A549 (cell line): ENCODE measurements around the gene KEL. TPM values are rescaled to one million over a fixed set of nuclear protein-coding genes. Genes with fewer than 3 reads are reported as not detected.

ENCODE experiments used
- ATAC-seq, 2 experiments: fragments of 200-7000 bp in 1 of 2; fragments of >200 bp in 1 of 2; cut with Nextera tagmentation in 1 of 2; cut with Tn5 transposase in 1 of 2; 3 replicates each; pipeline versions ENCODE4 v1.8.0 to v1.9.1; 2018 to 2020; ENCODE audit warnings: mild to moderate bottlenecking in 1 of 2, moderate library complexity in 1 of 2
- CTCF ChIA-PET: fragments of 300-600 bp; sonication (Branson Sonifier 250); formaldehyde crosslinking; extraction: SDS; loops from one replicate; lab custom pipeline; 2021; ENCODE audit warnings: antibody characterized with exemption, inconsistent platforms; lab: Yijun Ruan, JAX
- POLR2A ChIA-PET: fragments of 350-600 bp; formaldehyde crosslinking; extraction: SDS; loops from one replicate; lab custom pipeline; 2021; ENCODE audit warnings: antibody characterized with exemption, inconsistent platforms; lab: Yijun Ruan, JAX
- DNase-seq, 2 experiments: peaks; one replicate each; pipeline versions ENCODE4 v3.0.0 to v3.0.0-alpha.2; 2011 to 2016; ENCODE audit warnings: low read depth in 1 of 2, low spot score in 1 of 2
- FAIRE-seq: peaks from 2 replicates; lab custom pipeline; 2011; peaks lifted over from hg19 to GRCh38; lab: Jason Lieb, UNC
- H3K27ac ChIP-seq, 2 experiments: fragments of >200 bp; sonication (Bioruptor Twin); formaldehyde crosslinking; 3 replicates each; pipeline ENCODE4 v1.5.1; 2016 to 2017
- H3K4me1 ChIP-seq: fragments of >200 bp; sonication (Bioruptor Twin); formaldehyde crosslinking; 3 replicates; pipeline ENCODE4 v1.6.1; 2016
- H3K4me2 ChIP-seq: fragments of >200 bp; sonication (Bioruptor Twin); formaldehyde crosslinking; 3 replicates; pipeline ENCODE4 v1.6.1; 2016
- H3K4me3 ChIP-seq: fragments of >200 bp; sonication (Bioruptor Twin); formaldehyde crosslinking; 3 replicates; pipeline ENCODE4 v1.5.1; 2016
- H3K9me3 ChIP-seq: fragments of >200 bp; sonication (Bioruptor Twin); formaldehyde crosslinking; 3 replicates; pipeline ENCODE4 v1.6.1; 2016
- ATOH8 ChIP-seq: fragments of 250-450 bp; sonication (Bioruptor Pico); IDR thresholded peaks from 2 replicates; pipeline ENCODE4 v1.5.0; 2020; ENCODE audit warnings: low read depth, mild to moderate bottlenecking, moderate library complexity
- CBX2 ChIP-seq: fragments of 200-600 bp; sonication (generic); IDR thresholded peaks from 2 replicates; pipeline ENCODE4 v1.6.1; 2016; ENCODE audit warnings: low read depth, mild to moderate bottlenecking, borderline replicate concordance
- CBX8 ChIP-seq: fragments of 200-600 bp; sonication (generic); IDR thresholded peaks from 2 replicates; pipeline ENCODE4 v1.6.1; 2016
- CEBPB ChIP-seq, 2 experiments: fragments of >200 bp in 1 of 2; sonication (Bioruptor Twin) in 1 of 2; formaldehyde crosslinking in 1 of 2; IDR thresholded peaks; 2 replicates each; pipeline ENCODE4 v1.6.1; 2012 to 2016
- HEYL ChIP-seq: fragments of 250-450 bp; sonication (Bioruptor Pico); IDR thresholded peaks from 2 replicates; pipeline ENCODE4 v1.8.0; 2021; ENCODE audit warnings: mild to moderate bottlenecking, moderate library complexity
- HOXB5 ChIP-seq: fragments of 250-450 bp; sonication (Bioruptor Pico); IDR thresholded peaks from 2 replicates; pipeline ENCODE4 v1.5.0; 2020; ENCODE audit warnings: mild to moderate bottlenecking, moderate library complexity
- JUNB ChIP-seq: fragments of >200 bp; sonication (Bioruptor Twin); formaldehyde crosslinking; IDR thresholded peaks from 2 replicates; pipeline ENCODE4 v1.6.1; 2016
- KDM1A ChIP-seq: fragments of 200-600 bp; sonication (generic); IDR thresholded peaks from 2 replicates; pipeline ENCODE4 v1.6.1; 2016; ENCODE audit warnings: low read depth, mild to moderate bottlenecking
- KDM5A ChIP-seq: fragments of 200-600 bp; sonication (generic); IDR thresholded peaks from 2 replicates; pipeline ENCODE4 v1.6.1; 2016; ENCODE audit warnings: antibody characterized with exemption, mild to moderate bottlenecking
- PBX3 ChIP-seq: IDR thresholded peaks from 2 replicates; pipeline ENCODE4 v1.6.1; 2012
- PHF8 ChIP-seq: fragments of 200-600 bp; sonication (generic); IDR thresholded peaks from 2 replicates; pipeline ENCODE4 v1.6.1; 2016; ENCODE audit warnings: low read depth, mild to moderate bottlenecking, antibody characterized with exemption, moderate library complexity, borderline replicate concordance
- RARB ChIP-seq: fragments of 250-450 bp; sonication (Bioruptor Pico); IDR thresholded peaks from 2 replicates; pipeline ENCODE4 v1.8.0; 2021; ENCODE audit warnings: mild to moderate bottlenecking, moderate library complexity
- RFX5 ChIP-seq: fragments of 450-650 bp; IDR thresholded peaks from 2 replicates; pipeline ENCODE4 v1.7.1; 2014; ENCODE audit warnings: antibody characterized with exemption, mild to moderate bottlenecking, moderate library complexity
- SREBF2 ChIP-seq: fragments of 450-650 bp; IDR thresholded peaks from 2 replicates; pipeline ENCODE4 v1.6.1; 2014; ENCODE audit warnings: mild to moderate bottlenecking, moderate library complexity
- TP53 ChIP-seq: fragments of 250-450 bp; sonication (Bioruptor Pico); IDR thresholded peaks from 2 replicates; pipeline ENCODE4 v1.5.0; 2021; ENCODE audit warnings: mild to moderate bottlenecking, moderate library complexity
- USF2 ChIP-seq: fragments of 450-650 bp; IDR thresholded peaks from 2 replicates; pipeline ENCODE4 v1.6.1; 2014; ENCODE audit warnings: antibody characterized with exemption
- ZSCAN20 ChIP-seq: fragments of 250-450 bp; sonication (Bioruptor Pico); IDR thresholded peaks from 2 replicates; pipeline ENCODE4 v1.8.0; 2022; ENCODE audit warnings: mild to moderate bottlenecking, moderate library complexity
- WGBS: methylation state at CpG from one replicate; pipeline ENCODE4 v1.1.6; 2017; ENCODE audit errors: missing lambda C conversion rate; 5-methylcytosine and 5-hydroxymethylcytosine counted together
- polyA plus RNA-seq, 4 experiments: library from polyadenylated mRNA; depleted of rRNA in 3 of 4; stranded (reverse); fragments of >200 nt; fragmentation: RNase III in 1 of 4; extraction: RNeasy Plus Mini Kit Qiagen cat#74134 plus additional on column Dnase treatment in 1 of 4; gene quantifications; 2 replicates in 3 of 4; 3 replicates in 1 of 4; pipeline ENCODE4 v1.2.3, GENCODE V29; 2011 to 2017
- TF ChIP-seq, protein P1 (sequence below): fragments of 250-450 bp; sonication (Bioruptor Pico); IDR thresholded peaks from 2 replicates; pipeline ENCODE4 v1.5.0; 2021; ENCODE audit warnings: mild to moderate bottlenecking, moderate library complexity, borderline replicate concordance

Gene KEL
- polyA plus RNA-seq, 2 of the 4 experiments (the other 2 are of a cell fraction): 0.14 TPM; not detected in 1

- ChIA-PET POLR2A (no interaction called here), CTCF (interaction anchor here (1.1 kb wide), 1 partner anchor 42 kb away, joined by 3 read pairs; no protein-coding TSS in a partner anchor)
- TF ChIP-seq KDM1A: no peak
- TF ChIP-seq PBX3: no peak
- TF ChIP-seq TP53: no peak
- TF ChIP-seq ZSCAN20: no peak
- no peak for TF ChIP-seq CEBPB (IDR thresholded peaks at IDR 0.05)
- Histone ChIP-seq H3K4me1 (no peaks in the 10 kb centered on the region), H3K9me3 (no peaks in the 10 kb centered on the region), H3K4me3 (no peak overlapping the region), H3K27ac (no peak overlapping the region), H3K4me2 (no peak overlapping the region)
- DNase-seq (no peak), ATAC-seq (no peak), FAIRE-seq (no peak)
- 2% methylated on average over 2 of the region's 2 CpGs for WGBS
Observed at GRCh38 chr7:142918901-142919300, 43.3 kb downstream of the KEL start.

- ChIA-PET POLR2A (no interaction called here), CTCF (interaction anchor here (0.6 kb wide), 1 partner anchor 1455 kb away, joined by 3 read pairs; no protein-coding TSS in a partner anchor)
- H3K4me2 ChIP-seq: no peak overlapping the region
- DNase-seq (no peak), ATAC-seq (no peak), FAIRE-seq (no peak)
- WGBS: 0% methylated on average over 3 of the region's 3 CpGs
- H3K9me3 ChIP-seq: no peaks in the 10 kb centered on the region
- no peak overlapping the region for H3K27ac ChIP-seq
- no peaks in the 10 kb centered on the region for H3K4me1 ChIP-seq
- TF ChIP-seq JUNB (no peak), RARB (CRISPR knock-in tag) (no peak), CBX2 (no peak), KDM5A (no peak), CEBPB (IDR thresholded peaks at IDR 0.05) (no peak), CBX8 (no peak), USF2 (no peak), RFX5 (no peak), PHF8 (no peak), HOXB5 (CRISPR knock-in tag) (no peak), SREBF2 (no peak), KDM1A (no peak), ATOH8 (no peak), HEYL (CRISPR knock-in tag) (no peak)
- TF ChIP-seq, protein P1, sequence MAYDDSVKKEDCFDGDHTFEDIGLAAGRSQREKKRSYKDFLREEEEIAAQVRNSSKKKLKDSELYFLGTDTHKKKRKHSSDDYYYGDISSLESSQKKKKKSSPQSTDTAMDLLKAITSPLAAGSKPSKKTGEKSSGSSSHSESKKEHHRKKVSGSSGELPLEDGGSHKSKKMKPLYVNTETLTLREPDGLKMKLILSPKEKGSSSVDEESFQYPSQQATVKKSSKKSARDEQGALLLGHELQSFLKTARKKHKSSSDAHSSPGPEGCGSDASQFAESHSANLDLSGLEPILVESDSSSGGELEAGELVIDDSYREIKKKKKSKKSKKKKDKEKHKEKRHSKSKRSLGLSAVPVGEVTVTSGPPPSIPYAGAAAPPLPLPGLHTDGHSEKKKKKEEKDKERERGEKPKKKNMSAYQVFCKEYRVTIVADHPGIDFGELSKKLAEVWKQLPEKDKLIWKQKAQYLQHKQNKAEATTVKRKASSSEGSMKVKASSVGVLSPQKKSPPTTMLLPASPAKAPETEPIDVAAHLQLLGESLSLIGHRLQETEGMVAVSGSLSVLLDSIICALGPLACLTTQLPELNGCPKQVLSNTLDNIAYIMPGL: no peak
- no peak overlapping the region for H3K4me3 ChIP-seq
Observed at GRCh38 chr7:142917447-142917846, 44.7 kb downstream of the KEL start.

DNA sequence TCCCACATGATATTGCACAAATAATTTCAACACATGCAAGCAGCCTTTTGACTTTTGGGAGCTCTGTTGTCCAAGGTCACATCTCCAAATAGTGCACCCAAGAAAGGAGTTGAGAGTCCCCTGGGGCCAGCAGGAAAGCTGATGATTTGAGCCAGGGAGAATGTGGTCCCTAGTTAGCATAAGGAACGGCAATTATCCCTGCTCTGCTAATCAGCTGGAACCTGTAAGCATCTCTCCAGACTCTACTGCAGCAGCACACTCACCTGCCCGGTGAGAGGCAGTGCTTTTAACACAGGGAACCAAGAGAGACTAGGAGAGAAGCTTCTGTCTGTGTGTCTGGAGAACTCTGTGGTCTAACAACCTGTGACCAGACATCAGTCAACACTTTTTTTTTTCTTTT, 45.7 kb downstream of the KEL start:
- H3K4me1 ChIP-seq: no peaks in the 10 kb centered on the region
- ATAC-seq (no peak), FAIRE-seq (no peak), DNase-seq (no peak)
- no peak overlapping the region for H3K27ac ChIP-seq
- ChIA-PET POLR2A (no interaction called here), CTCF (interaction anchor here (1.2 kb wide), 1 partner anchor 46 kb away, joined by 3 read pairs; no protein-coding TSS in a partner anchor)
- H3K4me2 ChIP-seq: no peak overlapping the region
- WGBS: 0% methylated on average over 2 of the region's 2 CpGs
- H3K9me3 ChIP-seq: no peaks in the 10 kb centered on the region
- no peak overlapping the region for H3K4me3 ChIP-seq
- no peak for TF ChIP-seq HOXB5 (CRISPR knock-in tag)
- TF ChIP-seq, all 56 proteins: peak for 0
